ENCODE data around the gene TCF4.

- TF ChIP-seq EZH2 (IDR thresholded peaks at IDR 0.05; ENCODE audit: borderline replicate concordance, insufficient read depth, low read depth, low read length, poor library complexity, severe bottlenecking) = no peak
- TF ChIP-seq CTCF (IDR thresholded peaks at IDR 0.05) = no peak
These were observed 247.0 kb downstream of the TCF4 start for GRCh38 chr18:55340998-55341397.

Measured in B cell (primary cell).